Ishikawa (cell line): Measurements from ENCODE around the gene BEND2.

Source experiments
- CEBPB ChIP-seq: IDR thresholded peaks from 2 replicates; pipeline ENCODE4 v1.6.1; 2012
- CREB1 ChIP-seq: IDR thresholded peaks from 2 replicates; pipeline ENCODE4 v1.6.1; 2012; ENCODE audit warnings: low read depth
- EGR1 ChIP-seq: IDR thresholded peaks from 2 replicates; pipeline ENCODE4 v1.6.1; 2012
- EP300 ChIP-seq: IDR thresholded peaks from 2 replicates; pipeline ENCODE4 v1.6.1; 2012; ENCODE audit warnings: borderline replicate concordance
- FOXM1 ChIP-seq: IDR thresholded peaks from 2 replicates; pipeline ENCODE4 v1.6.1; 2012; ENCODE audit warnings: low read depth, borderline replicate concordance
- MAX ChIP-seq: IDR thresholded peaks from 2 replicates; pipeline ENCODE4 v1.6.1; 2012
- NFIC ChIP-seq: IDR thresholded peaks from 2 replicates; pipeline ENCODE4 v1.6.1; 2012
- RAD21 ChIP-seq: IDR thresholded peaks from 2 replicates; pipeline ENCODE4 v1.6.1; 2012; ENCODE audit warnings: low read depth
- REST ChIP-seq: IDR thresholded peaks from 2 replicates; pipeline ENCODE4 v1.6.1; 2012; ENCODE audit warnings: low read depth, mild to moderate bottlenecking
- TAF1 ChIP-seq: IDR thresholded peaks from 2 replicates; pipeline ENCODE4 v1.6.1; 2012; ENCODE audit warnings: low read depth, mild to moderate bottlenecking
- TCF12 ChIP-seq: IDR thresholded peaks from 2 replicates; pipeline ENCODE4 v1.6.1; 2012; ENCODE audit warnings: low read depth
- TEAD4 ChIP-seq: IDR thresholded peaks from 2 replicates; pipeline ENCODE4 v1.6.1; 2012
- YY1 ChIP-seq: IDR thresholded peaks from 2 replicates; pipeline ENCODE4 v1.6.1; 2012; ENCODE audit warnings: low read depth
- ZBTB7A ChIP-seq: IDR thresholded peaks from 2 replicates; pipeline ENCODE4 v1.6.1; 2012; ENCODE audit warnings: low read depth
- TF ChIP-seq, protein P1 (sequence below): IDR thresholded peaks from 2 replicates; pipeline ENCODE4 v1.6.1; 2012

BEND2 gene

GRCh38 chrX:18194688-18195087, 26.0 kb downstream of the BEND2 start:
- TF ChIP-seq CEBPB = no peak
- no peak for TF ChIP-seq NFIC
- TF ChIP-seq ZBTB7A = no peak
- no peak for TF ChIP-seq RAD21
- TF ChIP-seq FOXM1 = no peak
- TF ChIP-seq TEAD4 = no peak
- TF ChIP-seq MAX = no peak
- TF ChIP-seq CREB1 = no peak
- no peak for TF ChIP-seq TAF1
- no peak for TF ChIP-seq EGR1
- no peak for TF ChIP-seq EP300
- TF ChIP-seq, protein P1, sequence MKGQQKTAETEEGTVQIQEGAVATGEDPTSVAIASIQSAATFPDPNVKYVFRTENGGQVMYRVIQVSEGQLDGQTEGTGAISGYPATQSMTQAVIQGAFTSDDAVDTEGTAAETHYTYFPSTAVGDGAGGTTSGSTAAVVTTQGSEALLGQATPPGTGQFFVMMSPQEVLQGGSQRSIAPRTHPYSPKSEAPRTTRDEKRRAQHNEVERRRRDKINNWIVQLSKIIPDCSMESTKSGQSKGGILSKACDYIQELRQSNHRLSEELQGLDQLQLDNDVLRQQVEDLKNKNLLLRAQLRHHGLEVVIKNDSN = no peak

GRCh38 chrX:18179446-18179845, 41.2 kb downstream of the BEND2 start:
- TF ChIP-seq CEBPB = no peak
- TF ChIP-seq YY1 = no peak
- no peak for TF ChIP-seq NFIC
- TF ChIP-seq EGR1 = no peak
- no peak for TF ChIP-seq TCF12
- TF ChIP-seq CREB1 = no peak
- TF ChIP-seq TAF1 = no peak
- TF ChIP-seq REST = no peak
- no peak for TF ChIP-seq ZBTB7A
- no peak for TF ChIP-seq EP300
- TF ChIP-seq, protein P1 = no peak
- no peak for TF ChIP-seq FOXM1
- TF ChIP-seq MAX = no peak
- no peak for TF ChIP-seq TEAD4
- TF ChIP-seq RAD21 = no peak

DNA sequence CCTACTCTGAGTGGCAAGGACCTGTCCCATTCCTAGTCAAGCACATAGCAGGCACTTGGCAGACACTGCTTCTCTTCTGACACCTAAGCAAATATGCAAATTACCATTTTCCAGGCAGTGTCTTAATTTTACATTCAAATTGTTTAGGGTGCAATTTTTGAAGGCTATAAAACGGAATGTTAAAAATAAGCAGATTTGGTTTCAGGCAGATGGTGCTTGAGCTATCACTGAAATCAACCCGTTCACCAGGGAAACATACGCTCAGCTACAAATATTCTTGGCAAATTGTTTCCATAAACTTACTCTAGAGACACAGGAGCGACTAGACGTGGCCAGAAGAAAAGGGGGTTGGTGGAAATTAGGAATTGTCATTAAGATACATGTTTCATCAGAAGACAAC, 45.7 kb downstream of the BEND2 start:
- TF ChIP-seq TCF12 (no peak), TAF1 (no peak), REST (no peak), CEBPB (no peak), TEAD4 (no peak), NFIC (no peak), EP300 (no peak), MAX (no peak)
- TF ChIP-seq, protein P1 = no peak

DNA sequence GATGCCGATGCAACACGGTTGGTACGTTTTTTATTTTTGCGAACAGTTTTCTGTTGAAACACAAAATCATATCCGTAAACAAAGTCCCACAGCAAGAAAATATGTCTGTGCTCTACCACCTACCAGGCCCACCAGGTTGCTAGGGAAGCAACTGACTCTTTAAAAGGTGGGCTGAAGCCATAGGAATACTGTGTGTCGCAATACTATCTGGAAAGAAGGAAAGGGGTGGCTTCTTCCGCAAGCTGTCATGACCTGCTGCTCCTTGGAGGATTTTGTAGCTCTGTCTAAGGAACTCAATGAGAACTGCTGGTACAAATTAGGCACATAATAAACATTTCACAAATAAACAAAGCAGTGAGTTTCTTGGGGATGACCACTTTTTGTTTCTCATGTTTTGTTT, 46.5 kb downstream of the BEND2 start:
- no peak for TF ChIP-seq RAD21
- TF ChIP-seq ZBTB7A = no peak
- TF ChIP-seq EP300 = no peak
- TF ChIP-seq FOXM1 = no peak
- TF ChIP-seq CEBPB = no peak
- TF ChIP-seq, protein P1 = no peak
- TF ChIP-seq YY1 = no peak
- no peak for TF ChIP-seq CREB1
- no peak for TF ChIP-seq MAX
- TF ChIP-seq NFIC = no peak
- no peak for TF ChIP-seq REST
- TF ChIP-seq TCF12 = no peak
- TF ChIP-seq TEAD4 = no peak
- TF ChIP-seq EGR1 = no peak
- TF ChIP-seq TAF1 = no peak
